Measurements from ENCODE around the gene ARHGAP15. TPM values are rescaled to one million over a fixed set of nuclear protein-coding genes. Genes with fewer than 3 reads are reported as not detected.

The ARHGAP15 gene
- total and polyA plus RNA-seq, 4 donors: 3.8 to 17.9 (median 13.2) TPM

GRCh38 chr2:143718745-143719144 lies 589.5 kb downstream of the ARHGAP15 start:
- H3K9me3 ChIP-seq (ENCODE audit: control insufficient read depth in 4 of 4, low read length in 3 of 4): no peaks in the 10 kb centered on the region
- no peak overlapping the region for H3K4me3 ChIP-seq (ENCODE audit: low read depth in 1 of 3, low read length in 3 of 3)
- H3K27ac ChIP-seq (ENCODE audit: low read depth in 1 of 2, low read length in 2 of 2): no peak overlapping the region
- no peak overlapping the region for H3K9ac ChIP-seq (ENCODE audit: low read depth in 1 of 2, low read length in 2 of 2)
- TF ChIP-seq EGR1 (IDR thresholded peaks at IDR 0.05; ENCODE audit: low read depth in 2 of 2): no peak
- no peak for TF ChIP-seq YY1 (IDR thresholded peaks at IDR 0.05)
- TF ChIP-seq RXRA (IDR thresholded peaks at IDR 0.05): no peak
- no peak for TF ChIP-seq JUND (IDR thresholded peaks at IDR 0.05)
- no peak for TF ChIP-seq REST (IDR thresholded peaks at IDR 0.05)
- no peak for TF ChIP-seq HNF4A (conservative IDR thresholded peaks at IDR 0.05)
- TF ChIP-seq SP1 (IDR thresholded peaks at IDR 0.05): no peak
- no peaks in the 10 kb centered on the region for H3K27me3 ChIP-seq (ENCODE audit: control insufficient read depth in 4 of 4, insufficient read depth in 4 of 4, low read length in 3 of 4)
- H3K36me3 ChIP-seq (ENCODE audit: control insufficient read depth in 4 of 4, insufficient read depth in 3 of 4, low read depth in 1 of 4, low read length in 3 of 4): no peaks in the 10 kb centered on the region
- no peaks in the 10 kb centered on the region for H3K4me1 ChIP-seq (ENCODE audit: control insufficient read depth in 4 of 4, insufficient read depth in 4 of 4, low read length in 3 of 4)
- no peak for DNase-seq (ENCODE audit: low spot score)
- WGBS: 85% methylated on average over 2 of the region's 2 CpGs

GRCh38 chr2:143719406-143719805 lies 590.2 kb downstream of the ARHGAP15 start:
- 59% methylated on average over 2 of the region's 2 CpGs for WGBS
- no peaks in the 10 kb centered on the region for H3K36me3 ChIP-seq (ENCODE audit: control insufficient read depth in 4 of 4, insufficient read depth in 3 of 4, low read depth in 1 of 4, low read length in 3 of 4)
- no peak for TF ChIP-seq HNF4A (conservative IDR thresholded peaks at IDR 0.05)
- no peak for TF ChIP-seq CTCF (IDR thresholded peaks at IDR 0.05; ENCODE audit: low read depth, low read length, missing input control)
- TF ChIP-seq RAD21 (IDR thresholded peaks at IDR 0.05): no peak
- no peak for TF ChIP-seq FOXA2 (IDR thresholded peaks at IDR 0.05)
- no peak for TF ChIP-seq JUND (IDR thresholded peaks at IDR 0.05)
- TF ChIP-seq NR2F2 (IDR thresholded peaks at IDR 0.05): no peak
- TF ChIP-seq EGR1 (IDR thresholded peaks at IDR 0.05; ENCODE audit: low read depth in 2 of 2): no peak
- no peak for TF ChIP-seq TAF1 (conservative IDR thresholded peaks at IDR 0.05)
- no peak for TF ChIP-seq YY1 (IDR thresholded peaks at IDR 0.05)
- TF ChIP-seq MAX (IDR thresholded peaks at IDR 0.05): no peak
- no peak for TF ChIP-seq FOXA1 (IDR thresholded peaks at IDR 0.05)
- TF ChIP-seq RXRA (IDR thresholded peaks at IDR 0.05): no peak
- TF ChIP-seq SP1 (IDR thresholded peaks at IDR 0.05): no peak
- TF ChIP-seq REST (IDR thresholded peaks at IDR 0.05): no peak
- TF ChIP-seq GABPA (IDR thresholded peaks at IDR 0.05 in 1 of 2, conservative IDR thresholded peaks at IDR 0.05 in 1 of 2): no peak
- TF ChIP-seq ZBTB33 (IDR thresholded peaks at IDR 0.05): no peak
- TF ChIP-seq HNF4G (IDR thresholded peaks at IDR 0.05): no peak
- no peak for DNase-seq (ENCODE audit: low spot score)
- no peak overlapping the region for H3K9ac ChIP-seq (ENCODE audit: low read depth in 1 of 2, low read length in 2 of 2)
- no peaks in the 10 kb centered on the region for H3K27me3 ChIP-seq (ENCODE audit: control insufficient read depth in 4 of 4, insufficient read depth in 4 of 4, low read length in 3 of 4)
- H3K9me3 ChIP-seq (ENCODE audit: control insufficient read depth in 4 of 4, low read length in 3 of 4): no peaks in the 10 kb centered on the region
- no peaks in the 10 kb centered on the region for H3K4me1 ChIP-seq (ENCODE audit: control insufficient read depth in 4 of 4, insufficient read depth in 4 of 4, low read length in 3 of 4)
- no peak overlapping the region for H3K4me3 ChIP-seq (ENCODE audit: low read depth in 1 of 3, low read length in 3 of 3)
- no peak overlapping the region for H3K27ac ChIP-seq (ENCODE audit: low read depth in 1 of 2, low read length in 2 of 2)

Measured in liver (tissue), 9 donors.